Mesodermal cell (in vitro differentiated cells): ENCODE results near the gene ACTN1.

ENCODE experiments used
- H3K27ac ChIP-seq: 2 replicates; pipeline ENCODE4 v1.7.0; 2013; ENCODE audit warnings: mild to moderate bottlenecking, low read depth, low read length, moderate library complexity; ENCODE audit not compliant: severe bottlenecking
- H3K36me3 ChIP-seq: 2 replicates; pipeline ENCODE4 v1.7.1; 2013; ENCODE audit warnings: mild to moderate bottlenecking, low read length, moderate library complexity; ENCODE audit not compliant: control insufficient read depth, insufficient read depth
- H3K4me1 ChIP-seq: one replicate; pipeline ENCODE4 v1.7.1; 2013; ENCODE audit warnings: mild to moderate bottlenecking, low read length; ENCODE audit not compliant: insufficient read depth, control insufficient read depth, poor library complexity, severe bottlenecking
- H3K4me3 ChIP-seq: 2 replicates; pipeline ENCODE4 v1.7.0; 2013; ENCODE audit warnings: low read length, control low read depth, mild to moderate bottlenecking; ENCODE audit not compliant: insufficient read depth, poor library complexity, severe bottlenecking; ENCODE audit errors: extremely low read depth
- H3K9me3 ChIP-seq: 2 replicates; pipeline ENCODE4 v1.7.1; 2013; ENCODE audit warnings: mild to moderate bottlenecking, low read length, moderate library complexity; ENCODE audit not compliant: control insufficient read depth
- WGBS, 2 experiments: methylation state at CpG; one replicate each; pipeline ENCODE4 v1.1.5; 2013; ENCODE audit warnings: missing lambda C conversion rate in 2 of 2; ENCODE audit not compliant: insufficient coverage in 2 of 2; 5-methylcytosine and 5-hydroxymethylcytosine counted together

Gene ACTN1

DNA sequence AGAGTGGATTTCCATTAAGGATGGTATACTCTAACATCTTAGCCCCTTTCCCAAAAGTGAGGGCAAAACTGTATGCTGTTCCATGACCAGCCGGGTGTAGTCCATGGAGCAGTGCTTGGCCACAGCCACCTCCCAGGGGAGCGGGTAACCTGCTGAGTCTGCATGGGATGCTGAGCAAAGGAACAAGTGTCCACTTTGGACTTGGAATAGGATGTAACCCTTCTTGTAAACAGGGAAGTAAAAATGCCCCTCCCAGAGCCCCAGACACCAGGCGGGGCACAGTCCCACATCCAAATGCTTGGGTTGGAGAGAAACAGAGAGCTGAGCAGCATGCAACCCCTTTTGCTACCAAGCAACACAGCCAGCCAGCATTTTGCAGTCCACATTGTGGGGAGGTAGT, 65.6 kb downstream of the ACTN1 start:
- WGBS, 2 experiments = 93 to 100% methylated on average over 3 of the region's 3 CpGs
- Histone ChIP-seq H3K4me1 (peaks cover 18% of the 10 kb centered on the region), H3K9me3 (no peaks in the 10 kb centered on the region), H3K36me3 (peaks cover 92% of the 10 kb centered on the region), H3K4me3 (no peak overlapping the region), H3K27ac (no peak overlapping the region)

DNA sequence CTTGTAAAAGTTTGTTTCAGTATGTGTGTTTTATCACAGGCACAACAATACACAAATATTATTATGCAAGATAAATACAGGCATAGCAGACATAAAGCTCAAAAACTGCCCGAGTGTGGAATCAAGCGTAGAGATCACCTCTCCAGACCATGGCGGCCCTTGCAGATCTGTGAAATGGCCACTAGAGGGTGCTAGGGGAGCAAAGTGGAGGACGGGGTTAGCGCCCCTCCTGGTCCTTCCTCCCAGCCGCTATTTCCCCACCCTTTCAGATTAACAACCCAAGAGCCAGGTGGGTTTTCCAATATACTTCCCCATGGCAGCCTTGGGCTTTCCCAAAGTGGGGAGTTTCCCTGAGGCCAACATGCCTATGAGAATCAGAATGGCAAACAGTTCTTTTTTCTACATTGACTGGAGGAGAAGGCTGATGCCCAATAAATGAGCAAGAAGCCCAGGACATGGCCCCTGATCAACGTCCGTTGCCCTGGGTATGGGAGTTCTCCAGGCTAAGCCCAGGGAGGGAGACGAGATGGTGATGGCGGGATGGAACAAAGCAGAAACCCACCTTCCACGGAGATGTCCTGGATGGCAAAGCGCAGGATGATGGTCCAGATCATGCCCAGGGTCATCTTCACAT, 67.4 kb downstream of the ACTN1 start:
- Histone ChIP-seq H3K9me3 (no peaks in the 10 kb centered on the region), H3K36me3 (peaks cover 90% of the 10 kb centered on the region), H3K4me1 (peaks cover 18% of the 10 kb centered on the region), H3K27ac (peak overlapping the region; percentile 37), H3K4me3 (no peak overlapping the region)
- 51 to 92% methylated on average over 6 to 8 of the region's 12 CpGs for whole genome bisulfite sequencing, 2 experiments

DNA sequence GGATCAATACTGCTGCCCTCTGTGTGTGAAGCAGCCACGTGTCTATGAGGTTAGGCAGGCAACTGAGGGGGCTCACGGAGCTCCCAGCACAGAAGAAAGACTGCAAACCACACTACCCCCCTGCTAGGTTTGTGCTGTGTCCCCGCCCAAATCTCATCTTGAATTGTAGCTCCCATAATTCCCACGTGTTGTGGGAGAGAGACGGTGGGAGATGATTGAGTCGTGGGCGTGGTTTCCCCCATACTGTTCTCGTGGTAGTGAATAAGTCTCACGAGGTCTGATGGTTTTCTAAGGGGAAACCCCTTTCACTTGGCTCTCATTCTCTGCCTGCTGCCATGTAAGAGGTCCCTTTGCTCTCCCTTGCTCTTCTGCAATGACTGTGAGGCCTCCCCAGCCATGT, 68.6 kb downstream of the ACTN1 start:
- H3K36me3 ChIP-seq = peaks cover 89% of the 10 kb centered on the region
- H3K4me1 ChIP-seq = peaks cover 18% of the 10 kb centered on the region
- no peak overlapping the region for H3K27ac ChIP-seq
- H3K9me3 ChIP-seq = no peaks in the 10 kb centered on the region
- 90 to 96% methylated on average over 5 to 7 of the region's 9 CpGs for whole genome bisulfite sequencing, 2 experiments
- H3K4me3 ChIP-seq = no peak overlapping the region

DNA sequence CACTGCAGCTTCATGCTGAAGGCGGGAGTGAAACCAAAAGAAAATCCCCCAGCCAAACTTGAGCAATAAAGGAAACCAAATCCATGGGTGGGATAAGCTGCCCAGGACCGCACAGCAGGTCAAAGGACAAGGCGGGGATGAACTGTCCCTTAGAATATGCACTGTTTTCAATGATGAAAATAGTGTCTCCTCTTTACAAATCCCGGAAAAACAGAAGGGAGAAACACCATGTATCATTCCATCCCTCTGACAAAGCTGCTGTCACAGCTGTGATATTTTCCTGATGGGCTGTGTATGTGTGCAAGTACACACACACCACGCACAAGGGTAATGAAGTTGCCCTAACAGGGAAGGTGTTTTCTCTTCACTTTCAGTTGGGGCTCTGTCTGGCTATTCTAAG, 70.3 kb downstream of the ACTN1 start:
- Histone ChIP-seq H3K27ac (no peak overlapping the region), H3K4me1 (peaks cover 14% of the 10 kb centered on the region), H3K9me3 (no peaks in the 10 kb centered on the region), H3K36me3 (peaks cover 93% of the 10 kb centered on the region), H3K4me3 (no peak overlapping the region)
- 95 to 100% methylated on average over 2 to 3 of the region's 5 CpGs for WGBS, 2 experiments

DNA sequence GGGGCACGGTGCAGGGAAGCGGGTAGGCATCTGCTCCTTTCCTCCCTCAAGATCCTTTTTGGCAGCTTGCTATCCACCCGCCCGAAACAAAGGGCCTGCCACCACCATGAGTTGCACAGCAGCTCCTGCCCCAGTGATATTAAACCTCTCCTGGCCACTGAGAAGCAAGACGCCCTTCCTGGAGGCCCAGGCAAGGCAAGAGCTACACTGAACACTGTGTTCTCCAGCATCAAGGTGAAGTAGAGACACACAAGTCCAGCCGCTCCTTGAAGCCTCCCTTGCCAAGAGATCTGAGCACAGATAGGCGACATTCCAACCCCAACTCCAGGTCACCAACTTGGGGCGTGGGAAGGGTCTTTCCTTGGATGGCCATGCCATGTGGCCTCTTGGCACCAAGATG, 70.9 kb downstream of the ACTN1 start:
- 88 to 98% methylated on average over 4 to 5 of the region's 8 CpGs for WGBS, 2 experiments
- Histone ChIP-seq H3K4me3 (no peak overlapping the region), H3K27ac (no peak overlapping the region), H3K4me1 (peaks cover 14% of the 10 kb centered on the region), H3K9me3 (no peaks in the 10 kb centered on the region), H3K36me3 (peaks cover 93% of the 10 kb centered on the region)

DNA sequence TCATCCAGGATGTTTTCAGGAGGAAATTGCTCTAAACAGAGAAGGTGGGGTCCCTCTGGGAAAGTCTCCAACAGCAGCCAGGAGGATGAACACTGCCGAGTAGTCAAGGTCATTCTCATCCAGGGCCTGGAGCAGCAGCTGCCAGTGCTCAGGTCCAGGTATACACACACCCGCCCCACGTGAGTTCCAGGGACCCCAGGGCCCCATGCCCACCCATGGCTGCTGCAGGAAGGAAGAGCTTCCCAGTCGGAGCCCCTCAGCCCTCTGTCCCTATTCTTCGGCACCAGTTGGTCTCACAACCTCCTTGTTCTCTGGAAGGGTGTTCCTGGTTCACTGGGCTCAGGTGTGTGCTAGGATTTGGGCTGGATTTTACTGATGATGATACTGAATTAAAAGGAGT, 72.7 kb downstream of the ACTN1 start:
- no peaks in the 10 kb centered on the region for H3K9me3 ChIP-seq
- no peak overlapping the region for H3K4me3 ChIP-seq
- WGBS, 2 experiments = 95 to 100% methylated on average over 3 to 5 of the region's 5 CpGs
- no peak overlapping the region for H3K27ac ChIP-seq
- H3K4me1 ChIP-seq = peaks cover 17% of the 10 kb centered on the region
- peaks cover 97% of the 10 kb centered on the region for H3K36me3 ChIP-seq

DNA sequence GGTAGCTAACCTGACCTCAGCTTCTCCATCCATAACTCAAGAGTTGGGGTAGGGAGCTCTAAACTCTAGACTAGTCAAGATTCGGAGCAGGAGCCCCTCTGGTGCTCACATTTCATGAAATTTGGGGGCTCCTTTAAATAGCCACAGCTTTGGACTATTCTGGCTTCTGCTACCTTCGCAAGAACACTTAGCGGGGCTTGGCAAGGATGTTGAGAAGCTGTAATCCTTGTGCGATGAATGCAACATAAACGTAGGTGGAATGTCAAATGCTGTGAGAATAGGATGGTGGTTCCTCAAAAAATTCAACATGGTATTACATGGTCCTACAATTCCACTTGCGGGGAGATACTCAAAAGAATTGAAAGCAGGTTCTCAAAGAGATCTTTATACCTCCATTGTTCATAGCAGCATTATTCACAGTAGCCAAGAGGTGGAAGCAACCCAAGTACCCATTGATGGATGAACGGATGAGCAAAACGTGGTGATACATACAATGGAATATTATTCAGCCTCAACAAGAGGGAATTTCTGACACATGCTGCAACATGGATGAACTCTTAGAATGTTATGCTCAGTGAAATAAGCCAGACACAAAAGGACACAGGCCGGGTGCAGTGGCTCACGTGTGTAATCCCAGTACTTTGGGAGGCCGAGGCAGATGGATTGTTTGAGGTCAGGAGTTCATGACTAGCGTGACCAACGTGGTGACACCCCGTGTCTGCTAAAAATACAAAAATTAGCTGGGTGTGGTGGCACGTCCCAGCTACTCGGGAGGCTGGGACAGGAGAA, 73.8 kb downstream of the ACTN1 start:
- peaks cover 96% of the 10 kb centered on the region for H3K36me3 ChIP-seq
- peaks cover 14% of the 10 kb centered on the region for H3K4me1 ChIP-seq
- no peaks in the 10 kb centered on the region for H3K9me3 ChIP-seq
- no peak overlapping the region for H3K4me3 ChIP-seq
- H3K27ac ChIP-seq = no peak overlapping the region
- 97 to 98% methylated on average over 12 to 15 of the region's 16 CpGs for WGBS, 2 experiments

DNA sequence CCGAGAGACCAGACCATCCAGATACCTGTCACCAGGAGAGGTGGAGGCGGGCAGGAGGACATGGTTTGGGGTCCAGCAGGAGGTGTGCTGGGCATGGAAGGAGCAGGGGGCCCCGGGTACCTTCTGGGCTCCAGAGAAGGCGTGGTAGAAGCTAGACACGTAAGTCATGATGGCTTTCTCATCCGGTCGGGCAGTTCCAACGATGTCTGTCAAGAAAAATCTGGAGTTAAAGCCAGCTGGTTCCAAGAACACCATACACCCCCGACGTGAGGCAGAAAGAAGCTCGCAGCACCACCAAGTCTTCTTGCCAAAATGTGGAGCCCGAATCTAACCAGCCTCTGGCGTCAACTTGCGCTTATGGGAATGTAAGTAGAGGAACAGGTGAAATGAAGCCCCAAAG, 76.7 kb downstream of the ACTN1 start:
- Histone ChIP-seq H3K36me3 (peaks cover 94% of the 10 kb centered on the region), H3K4me3 (no peak overlapping the region)
- 95 to 99% methylated on average over 14 of the region's 14 CpGs for WGBS, 2 experiments

DNA sequence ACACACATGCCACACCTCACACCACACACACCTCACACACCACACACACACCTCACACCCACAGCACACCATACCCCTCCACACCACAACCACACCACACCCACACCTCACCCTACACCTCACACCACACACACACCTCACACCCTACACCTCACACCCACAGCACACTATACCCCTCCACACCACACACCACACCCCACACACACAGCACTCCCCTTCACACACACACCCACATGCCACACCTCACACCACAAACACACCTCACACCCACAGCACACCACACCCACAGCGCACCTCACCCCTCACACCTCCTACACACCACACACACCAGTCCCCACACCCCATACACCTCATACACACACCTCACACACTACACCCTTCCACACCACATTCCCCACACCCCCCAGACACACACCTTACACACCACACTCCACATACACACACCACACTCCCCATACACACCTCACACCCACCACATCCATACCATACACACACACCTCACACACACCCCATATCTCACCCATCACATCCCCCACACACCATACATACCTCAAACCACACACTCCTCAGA, 80.0 kb downstream of the ACTN1 start:
- WGBS, 2 experiments = 89 to 100% methylated on average over 1 of the region's 1 CpG
- H3K27ac ChIP-seq = no peak overlapping the region
- peaks cover 95% of the 10 kb centered on the region for H3K36me3 ChIP-seq
- peaks cover 27% of the 10 kb centered on the region for H3K4me1 ChIP-seq
- no peaks in the 10 kb centered on the region for H3K9me3 ChIP-seq
- H3K4me3 ChIP-seq = no peak overlapping the region

More for the DNA sequence above, 76.7 kb downstream of the ACTN1 start:
- peaks cover 9% of the 10 kb centered on the region for H3K4me1 ChIP-seq
- H3K9me3 ChIP-seq = no peaks in the 10 kb centered on the region
- H3K27ac ChIP-seq = no peak overlapping the region

DNA sequence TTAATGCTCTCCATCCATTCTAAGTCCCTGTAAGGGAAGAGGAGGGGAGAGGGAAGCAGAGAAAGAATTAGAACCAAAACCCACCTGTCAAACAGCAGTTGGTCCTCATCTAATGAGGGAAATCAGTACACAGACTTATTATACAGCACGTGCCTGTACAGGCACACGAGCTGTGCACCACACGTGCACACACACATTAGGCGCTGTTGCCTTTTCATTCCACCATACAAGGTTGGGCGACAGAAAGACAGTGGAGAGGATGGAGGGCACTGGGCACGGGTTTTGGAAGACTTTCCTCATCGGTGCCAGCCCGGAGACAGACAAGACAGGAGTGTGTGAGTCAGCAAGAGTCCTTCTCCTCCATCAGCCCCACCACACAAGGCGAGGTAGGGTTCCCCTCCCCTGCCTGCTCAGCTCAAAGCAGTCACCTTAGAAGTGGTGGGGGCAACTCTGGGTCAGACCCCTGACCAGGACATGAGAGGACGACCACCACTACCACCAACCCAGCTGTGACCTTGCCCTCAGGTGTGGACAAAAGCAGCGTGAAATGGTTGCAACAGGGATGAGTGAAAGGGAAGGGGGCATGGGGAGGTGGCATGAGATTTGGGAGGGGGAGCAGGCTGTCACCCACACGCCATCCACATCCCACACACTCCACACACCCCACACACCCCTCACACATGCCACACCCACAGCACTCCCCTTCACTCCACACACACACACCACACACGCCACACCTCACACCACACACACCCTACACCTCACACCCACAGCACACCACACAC, 80.7 kb downstream of the ACTN1 start:
- H3K4me3 ChIP-seq = no peak overlapping the region
- no peak overlapping the region for H3K27ac ChIP-seq
- no peaks in the 10 kb centered on the region for H3K9me3 ChIP-seq
- peaks cover 95% of the 10 kb centered on the region for H3K36me3 ChIP-seq
- 96 to 100% methylated on average over 1 to 8 of the region's 13 CpGs for WGBS, 2 experiments
- H3K4me1 ChIP-seq = peaks cover 33% of the 10 kb centered on the region
